Heart right ventricle (tissue), 16 donors: ENCODE results near the gene DOCK4. TPM values are rescaled to one million over a fixed set of nuclear protein-coding genes. Genes with fewer than 3 reads are reported as not detected.

ENCODE experiments used
- ATAC-seq, 8 donors: fragments of 200-7000 bp; cut with Tn5 transposase; one replicate each; pipeline ENCODE4 v1.9.1; 2020; ENCODE audit warnings: mild to moderate bottlenecking in 8 of 8, moderate library complexity in 8 of 8, moderate number of reproducible peaks in 1 of 8
- DNase-seq, 2 donors: peaks; one replicate each; pipeline ENCODE4 v3.0.0-alpha.2; 2020
- H3K27ac ChIP-seq, 10 donors: fragments of 200-600 bp; sonication (generic) in 2 of 10; one replicate each; pipeline versions ENCODE4 v1.5.0 to v1.8.0; 2020 to 2022; ENCODE audit warnings: mild to moderate bottlenecking in 3 of 10
- H3K27me3 ChIP-seq, 7 donors: fragments of 200-600 bp; one replicate each; pipeline ENCODE4 v1.8.0; 2021 to 2022; ENCODE audit warnings: mild to moderate bottlenecking in 2 of 7
- H3K36me3 ChIP-seq, 9 donors: fragments of 200-600 bp; sonication (generic) in 1 of 9; one replicate each; pipeline versions ENCODE4 v1.5.0 to v1.8.0; 2020 to 2022; ENCODE audit warnings: mild to moderate bottlenecking in 2 of 9
- H3K4me1 ChIP-seq, 9 donors: fragments of 200-600 bp; sonication (generic) in 1 of 9; one replicate each; pipeline versions ENCODE4 v1.5.0 to v1.8.0; 2020 to 2022; ENCODE audit warnings: mild to moderate bottlenecking in 4 of 9
- H3K4me3 ChIP-seq, 10 donors: fragments of 200-600 bp; sonication (generic) in 2 of 10; one replicate each; pipeline versions ENCODE4 v1.5.0 to v1.8.0; 2020 to 2022; ENCODE audit warnings: mild to moderate bottlenecking in 7 of 10, moderate library complexity in 2 of 10
- H3K9me3 ChIP-seq, 11 donors: fragments of 200-600 bp in 10 of 11; sonication (generic) in 2 of 11; one replicate each; pipeline versions ENCODE4 v1.5.0 to v1.8.0; 2013 to 2022; ENCODE audit warnings: mild to moderate bottlenecking in 2 of 11, control low read depth in 1 of 11, moderate library complexity in 1 of 11
- WGBS, 2 donors: extraction: QIAGEN DNeasy Blood & Tissue Kit; methylation state at CpG; one replicate each; pipeline ENCODE4 v1.1.7; 2013; ENCODE audit warnings: inconsistent platforms in 1 of 2; 5-methylcytosine and 5-hydroxymethylcytosine counted together
- intact Hi-C, 10 donors: fragments of 100-400 bp; cut with DNase I; formaldehyde crosslinking; loops; one replicate each; pipeline versions ENCODE4 v1.11.1 to v1.14.2; 2022
- polyA plus RNA-seq, 2 donors: library from polyadenylated mRNA; stranded (reverse); fragments of 200-250 nt; gene quantifications; one replicate each; pipeline ENCODE4 v1.2.3, GENCODE V29; 2013
- total RNA-seq, 10 donors: library from RNA; stranded (reverse); fragmentation: NEBNext Ultra II Directional in 3 of 10; extraction: Animal tissue kit (Norgen Biotek cat#: 25700) in 3 of 10; gene quantifications; one replicate each; pipeline versions ENCODE4 v1.2.1 to v1.2.4, GENCODE V29; 2021 to 2023
- TF ChIP-seq, protein P1 (sequence below), 9 donors: fragments of 200-600 bp; sonication (generic) in 2 of 9; IDR thresholded peaks; one replicate each; pipeline versions ENCODE4 v1.5.0 to v1.8.0; 2021 to 2022; ENCODE audit warnings: antibody characterized with exemption in 9 of 9, mild to moderate bottlenecking in 5 of 9, moderate library complexity in 1 of 9
- donor health status: Arrhythmogenic right ventricular cardiomyopathy.
- donor health status: ischemic (EF 13 %, LVEDD 7.1; RV severe dilation, severe dysfunction).
- donor health status: healthy with polysubstance abuse.
- donor health status: DM: no; HTN: yes; CAD: no.
- donor health status: DM: no; HTN: no; CAD: no.
- donor health status: ischemic (EF 25% LVEDD 6.9; RV normal size, moderate dysfunction).
- donor health status: ischemic (EF 25% LVEDD 5.7; RV mildly dilated, moderate dysfunction).
- donor health status: healthy.
- donor health status: DM: yes; HTN: yes; CAD: no.
- donor health status: Ischemic cardiomyopathy.
- donor health status: ischemic (EF 35%, LVEDD 5.7; RV mildly dilated, moderate dysfunction).
- donor health status: nonischemic (EF 11% LVEDD 7.7; RV severe dilation, severe dysfunction).
- donor health status: DM: yes; HTN: yes; CAD: no.
- donor health status: PGD.
- donor health status: ischemic (EF 29% LVEDD 5.4; RV normal size, mild dysfunction).
- donor health status: nonischemic (EF 23%, LVEDD 6.1; RV moderate dilation, normal function).

The DOCK4 gene
- total and polyA plus RNA-seq, 12 donors = 2.6 to 26.8 (median 14.7) TPM

- no peak overlapping the region for H3K27ac ChIP-seq
- H3K9me3 ChIP-seq = peaks cover 0 to 16% (median 0%) of the 10 kb centered on the region in 11 donors
- no peaks in the 10 kb centered on the region for H3K27me3 ChIP-seq
- 84 to 86% methylated on average over 4 of the region's 4 CpGs for WGBS, 2 donors
- ATAC-seq = no peak
- intact Hi-C loops = no loop called here
- no peak for DNase-seq
- H3K36me3 ChIP-seq = no peaks in the 10 kb centered on the region
- TF ChIP-seq, protein P1, sequence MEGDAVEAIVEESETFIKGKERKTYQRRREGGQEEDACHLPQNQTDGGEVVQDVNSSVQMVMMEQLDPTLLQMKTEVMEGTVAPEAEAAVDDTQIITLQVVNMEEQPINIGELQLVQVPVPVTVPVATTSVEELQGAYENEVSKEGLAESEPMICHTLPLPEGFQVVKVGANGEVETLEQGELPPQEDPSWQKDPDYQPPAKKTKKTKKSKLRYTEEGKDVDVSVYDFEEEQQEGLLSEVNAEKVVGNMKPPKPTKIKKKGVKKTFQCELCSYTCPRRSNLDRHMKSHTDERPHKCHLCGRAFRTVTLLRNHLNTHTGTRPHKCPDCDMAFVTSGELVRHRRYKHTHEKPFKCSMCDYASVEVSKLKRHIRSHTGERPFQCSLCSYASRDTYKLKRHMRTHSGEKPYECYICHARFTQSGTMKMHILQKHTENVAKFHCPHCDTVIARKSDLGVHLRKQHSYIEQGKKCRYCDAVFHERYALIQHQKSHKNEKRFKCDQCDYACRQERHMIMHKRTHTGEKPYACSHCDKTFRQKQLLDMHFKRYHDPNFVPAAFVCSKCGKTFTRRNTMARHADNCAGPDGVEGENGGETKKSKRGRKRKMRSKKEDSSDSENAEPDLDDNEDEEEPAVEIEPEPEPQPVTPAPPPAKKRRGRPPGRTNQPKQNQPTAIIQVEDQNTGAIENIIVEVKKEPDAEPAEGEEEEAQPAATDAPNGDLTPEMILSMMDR (IDR thresholded peaks at IDR 0.05) = no peak
- H3K4me1 ChIP-seq = no peaks in the 10 kb centered on the region
- no peak overlapping the region for H3K4me3 ChIP-seq
Measured at GRCh38 chr7:111708072-111708471, 498.1 kb downstream of the DOCK4 start.

DNA sequence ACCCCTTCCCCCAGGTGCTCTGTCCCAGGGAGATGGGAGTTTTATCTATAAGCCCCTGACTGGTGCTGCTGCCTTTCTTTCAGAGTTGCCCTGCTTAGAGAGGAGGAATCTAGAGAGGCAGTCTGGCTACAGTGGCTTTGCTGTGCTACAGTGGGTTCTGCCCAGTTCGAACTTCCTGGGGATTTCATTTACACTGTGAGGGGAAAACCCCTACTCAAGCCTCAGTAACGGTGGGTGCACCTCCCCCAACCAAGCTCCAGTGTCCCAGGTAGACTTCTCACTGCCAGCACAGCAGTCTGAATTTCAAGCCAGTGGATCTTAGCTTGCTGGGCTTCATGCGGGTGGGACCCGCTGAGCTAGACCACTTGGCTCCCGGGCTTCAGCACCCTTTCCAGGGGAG, 500.4 kb downstream of the DOCK4 start:
- DNase-seq = no peak
- 91% methylated on average over 5 of the region's 5 CpGs for WGBS, 2 donors
- no peaks in the 10 kb centered on the region for H3K4me1 ChIP-seq

DNA sequence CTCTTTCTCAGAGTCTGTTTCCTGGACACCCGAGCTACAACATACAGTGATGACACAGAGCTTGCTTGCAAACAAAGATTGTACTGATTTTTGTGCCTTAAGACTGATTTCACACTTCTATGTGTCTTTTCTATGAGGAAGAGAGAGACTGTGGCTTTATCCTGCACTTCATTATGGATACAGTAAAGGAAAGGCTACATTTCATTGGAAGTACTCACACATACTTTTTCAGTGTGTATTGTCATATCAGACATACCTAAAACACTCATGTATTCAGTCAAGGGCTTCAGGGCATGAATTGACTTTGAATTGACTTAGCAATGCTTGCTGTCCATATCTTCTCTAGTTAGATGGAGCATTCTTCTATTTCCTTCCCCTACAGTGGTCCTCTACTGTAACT, 508.4 kb downstream of the DOCK4 start:
- Histone ChIP-seq H3K27ac (no peak overlapping the region), H3K4me1 (no peaks in the 10 kb centered on the region), H3K36me3 (no peaks in the 10 kb centered on the region), H3K27me3 (no peaks in the 10 kb centered on the region), H3K9me3 (peaks cover 0 to 4% (median 0%) of the 10 kb centered on the region in 11 donors), H3K4me3 (no peak overlapping the region)
- ATAC-seq = no peak
- intact Hi-C loops = no loop called here
- TF ChIP-seq, protein P1 (IDR thresholded peaks at IDR 0.05) = no peak
- DNase-seq = no peak
- WGBS, 2 donors = 63 to 74% methylated on average over 1 of the region's 1 CpG

More for the DNA sequence above, 500.4 kb downstream of the DOCK4 start:
- no peak overlapping the region for H3K4me3 ChIP-seq
- H3K27ac ChIP-seq = no peak overlapping the region
- TF ChIP-seq, protein P1 (IDR thresholded peaks at IDR 0.05) = no peak
- intact Hi-C loops = no loop called here
- no peaks in the 10 kb centered on the region for H3K36me3 ChIP-seq
- no peak for ATAC-seq
- H3K27me3 ChIP-seq = no peaks in the 10 kb centered on the region
- H3K9me3 ChIP-seq = peaks cover 0 to 20% (median 0%) of the 10 kb centered on the region in 11 donors

DNA sequence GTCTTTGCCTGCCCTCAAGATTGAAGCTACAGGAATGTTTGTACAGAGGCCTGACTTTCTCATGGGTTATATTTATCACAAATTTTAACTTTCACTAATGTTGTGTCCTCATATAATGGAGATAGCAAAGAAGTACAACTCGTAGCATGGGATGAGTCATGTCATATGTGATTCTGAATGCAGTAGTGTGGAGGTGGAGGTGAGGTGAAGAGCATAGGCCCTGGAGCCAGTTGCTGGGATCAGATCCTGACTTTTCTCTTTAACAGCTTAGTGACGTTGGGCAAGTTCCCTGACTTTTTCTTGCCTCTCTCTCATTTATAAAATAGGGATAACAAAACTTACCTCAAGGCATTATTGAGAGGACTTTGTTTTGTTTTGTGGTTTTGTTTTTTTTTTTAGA, 511.8 kb downstream of the DOCK4 start:
- ATAC-seq = no peak
- WGBS, 2 donors = 73 to 77% methylated on average over 2 of the region's 2 CpGs

More for the DNA sequence above, 511.8 kb downstream of the DOCK4 start:
- peaks cover 0 to 5% (median 0%) of the 10 kb centered on the region in 7 donors for H3K27me3 ChIP-seq
- TF ChIP-seq, protein P1 (IDR thresholded peaks at IDR 0.05) = no peak
- no peaks in the 10 kb centered on the region for H3K36me3 ChIP-seq
- no peak overlapping the region for H3K4me3 ChIP-seq
- no peaks in the 10 kb centered on the region for H3K9me3 ChIP-seq
- intact Hi-C loops = no loop called here
- H3K4me1 ChIP-seq = no peaks in the 10 kb centered on the region
- no peak for DNase-seq
- no peak overlapping the region for H3K27ac ChIP-seq
